Endothelial cell of hepatic sinusoid (primary cell): Measurements from ENCODE around the gene ENOX1.

Source experiments
- in situ Hi-C: cut with HindIII; loops from 2 replicates; pipeline ENCODE4 v1.10.0; 2017; ENCODE audit warnings: low sequenced_read_pairs

Gene ENOX1

GRCh38 chr13:43268632-43269031, 518.1 kb downstream of the ENOX1 start:
- in situ Hi-C loops = no loop called here

DNA sequence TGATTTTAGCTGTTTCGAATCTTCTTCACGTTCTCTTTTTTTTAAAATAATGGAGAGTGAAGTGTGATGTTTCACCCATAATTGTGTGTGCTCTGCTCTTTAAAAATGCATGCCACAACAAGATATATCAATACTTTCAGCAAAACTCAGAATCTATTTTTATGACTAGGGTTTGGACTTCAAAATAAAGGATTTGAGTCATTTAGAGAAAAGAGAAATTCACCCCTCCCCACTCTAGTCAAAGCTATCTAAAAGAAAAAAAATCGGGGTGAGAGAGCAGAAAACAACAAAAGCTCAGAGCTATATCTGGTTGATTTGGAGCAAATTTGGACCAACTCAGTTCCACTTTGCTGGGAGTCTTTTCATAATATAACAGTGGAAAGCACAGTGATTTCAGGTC, 518.9 kb downstream of the ENOX1 start:
- in situ Hi-C loops = no loop called here

DNA sequence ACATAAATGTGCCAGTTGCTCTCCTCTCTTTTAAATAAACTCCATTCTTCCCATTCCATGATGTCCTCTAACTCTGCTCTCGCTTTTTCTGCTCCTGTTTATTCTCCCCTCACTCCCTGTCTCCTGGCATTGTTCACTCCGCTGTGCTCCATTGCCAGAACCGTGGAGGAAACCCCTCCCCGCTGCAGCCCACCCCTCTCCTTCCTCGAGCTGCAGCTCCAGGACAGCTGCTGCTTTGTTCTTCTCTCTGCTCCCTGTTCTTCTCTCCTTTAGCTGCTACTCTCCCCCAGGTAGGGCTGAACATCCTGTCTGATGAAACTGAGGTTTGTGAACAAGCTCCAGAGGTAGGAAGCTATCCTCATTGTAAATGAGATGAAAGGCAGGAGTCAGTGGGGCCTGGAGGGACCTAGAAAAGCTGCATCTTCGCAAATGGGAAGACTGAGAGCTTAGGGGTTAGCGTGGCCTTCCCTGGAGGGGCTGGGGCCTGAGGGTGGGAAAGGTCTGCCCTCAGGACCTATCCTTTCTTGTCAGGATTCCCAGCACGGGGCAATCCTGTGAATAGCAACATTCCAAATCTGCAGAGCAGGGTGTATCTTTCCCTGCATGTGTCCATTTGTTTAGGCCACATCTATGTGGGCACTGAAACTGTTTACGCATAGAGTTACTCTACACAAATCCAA, 519.7 kb downstream of the ENOX1 start:
- in situ Hi-C loops = no loop called here

- in situ Hi-C loops = no loop called here
Observed at GRCh38 chr13:43265028-43265427, 521.7 kb downstream of the ENOX1 start.

DNA sequence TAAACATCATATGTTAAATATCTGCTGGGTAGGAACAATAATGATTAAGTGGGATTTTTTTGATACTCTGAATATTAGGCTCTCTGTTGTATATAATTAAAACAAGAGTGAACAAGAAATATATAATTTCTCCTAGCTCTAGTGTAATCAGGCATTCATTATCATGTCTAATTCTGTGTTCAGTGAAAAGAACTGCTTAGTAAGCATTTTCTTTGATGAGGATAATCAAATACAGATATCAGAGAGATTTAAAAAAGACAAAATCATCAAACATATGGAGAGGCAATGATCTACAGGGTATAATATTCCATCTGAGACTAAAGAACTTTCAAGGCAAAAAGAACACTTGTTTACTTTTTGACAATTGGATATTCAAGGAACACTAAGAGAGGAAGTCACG, 522.3 kb downstream of the ENOX1 start:
- in situ Hi-C loops = no loop called here

GRCh38 chr13:43263047-43263446, 523.7 kb downstream of the ENOX1 start:
- in situ Hi-C loops = no loop called here

GRCh38 chr13:43260999-43261398, 525.8 kb downstream of the ENOX1 start:
- in situ Hi-C loops = no loop called here

DNA sequence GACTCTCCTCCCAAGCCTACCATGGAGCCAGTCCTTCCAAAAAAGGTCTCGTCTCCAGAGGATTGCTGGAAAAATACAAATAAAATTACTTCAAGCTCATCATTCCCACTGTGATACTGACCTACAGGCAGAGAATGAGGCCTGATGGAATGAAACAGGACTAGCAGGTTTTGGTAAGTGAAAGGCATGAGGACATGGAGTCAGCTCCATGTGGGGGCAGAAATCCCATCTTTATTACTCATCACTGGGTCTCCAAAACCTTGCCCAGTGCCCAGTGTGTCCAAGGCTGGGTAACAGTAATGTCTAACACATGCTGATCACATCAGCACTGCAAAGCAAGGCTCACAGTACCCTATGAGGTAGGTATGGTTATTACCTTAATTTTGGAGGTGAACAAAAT, 528.0 kb downstream of the ENOX1 start:
- in situ Hi-C loops = no loop called here

GRCh38 chr13:43257765-43258164, 529.0 kb downstream of the ENOX1 start:
- in situ Hi-C loops = no loop called here

DNA sequence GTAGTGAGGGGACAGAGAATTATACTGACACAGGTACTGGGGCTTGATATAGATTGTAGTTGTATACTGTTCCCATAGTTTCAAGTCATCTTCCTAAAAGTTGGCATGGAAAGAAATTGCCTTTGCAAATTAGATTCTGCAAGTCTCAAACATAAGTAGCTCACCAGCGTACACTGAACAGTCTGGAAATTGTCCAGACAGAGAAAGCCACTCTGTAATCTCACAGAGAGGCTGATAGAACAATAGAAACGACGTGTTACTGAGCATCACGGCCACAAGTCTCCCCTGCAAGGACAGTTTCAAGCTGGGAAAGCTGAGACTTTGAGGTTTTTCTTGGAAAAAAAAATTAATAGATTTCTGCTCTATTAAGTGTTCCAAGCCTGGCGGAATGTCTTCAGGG, 534.8 kb downstream of the ENOX1 start:
- in situ Hi-C loops = no loop called here

GRCh38 chr13:43246382-43246781, 540.4 kb downstream of the ENOX1 start:
- in situ Hi-C loops = no loop called here

- in situ Hi-C loops = no loop called here
Observed at GRCh38 chr13:43245374-43245964, 541.3 kb downstream of the ENOX1 start.

- in situ Hi-C loops = no loop called here
Observed at GRCh38 chr13:43244481-43244880, 542.3 kb downstream of the ENOX1 start.

- in situ Hi-C loops = no loop called here
Observed at GRCh38 chr13:43243711-43244110, 543.1 kb downstream of the ENOX1 start.

- in situ Hi-C loops = no loop called here
Observed at GRCh38 chr13:43242040-43242439, 544.7 kb downstream of the ENOX1 start.

GRCh38 chr13:43240278-43240677, 546.5 kb downstream of the ENOX1 start:
- in situ Hi-C loops = no loop called here

DNA sequence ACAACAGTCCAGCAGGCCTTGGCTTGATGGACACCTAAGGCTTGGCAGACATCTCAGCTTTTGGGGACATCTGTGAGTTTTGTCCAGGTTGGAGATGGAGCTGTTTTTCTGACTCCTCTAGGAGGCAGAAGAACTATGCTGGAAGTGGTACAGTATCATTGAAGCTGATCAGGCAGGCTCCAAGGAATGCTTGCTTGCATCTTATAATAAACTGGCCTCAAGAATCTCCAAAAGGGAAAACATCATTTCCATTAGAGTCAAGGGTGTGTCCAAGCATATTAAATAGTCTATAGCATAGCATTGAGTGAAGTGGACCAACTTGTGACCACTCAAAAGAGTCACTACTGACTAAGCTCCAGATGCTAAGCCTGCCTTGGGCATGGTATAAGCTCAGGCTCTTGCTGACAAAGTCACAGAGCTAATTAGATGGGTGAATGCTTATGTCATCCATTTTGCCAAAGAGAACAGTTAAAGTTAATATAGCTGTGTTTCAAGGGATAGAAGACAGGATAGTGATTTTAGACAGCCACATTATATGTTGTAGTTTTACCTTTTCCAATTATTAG, 547.4 kb downstream of the ENOX1 start:
- in situ Hi-C loops = no loop called here

- in situ Hi-C loops = no loop called here
Observed at GRCh38 chr13:43238341-43239083, 548.3 kb downstream of the ENOX1 start.

DNA sequence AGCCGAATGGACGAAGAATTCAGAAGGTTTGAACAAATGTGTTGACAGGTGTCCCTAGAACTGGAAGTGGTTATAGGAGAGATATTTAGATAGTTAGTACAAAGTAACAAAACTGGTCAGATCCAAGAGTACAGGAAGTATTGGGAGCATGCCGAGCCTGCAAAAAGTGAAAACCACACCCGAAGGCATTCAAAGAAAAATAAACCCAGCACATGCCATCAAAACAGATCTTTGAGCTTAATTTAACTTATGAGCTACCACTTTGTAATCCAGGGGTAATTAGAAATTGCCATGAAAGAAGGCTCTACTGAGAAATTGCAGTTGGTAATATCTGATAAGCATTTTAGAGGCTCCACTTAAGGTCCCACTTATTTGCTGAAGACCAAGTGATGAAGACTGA, 549.2 kb downstream of the ENOX1 start:
- in situ Hi-C loops = no loop called here

DNA sequence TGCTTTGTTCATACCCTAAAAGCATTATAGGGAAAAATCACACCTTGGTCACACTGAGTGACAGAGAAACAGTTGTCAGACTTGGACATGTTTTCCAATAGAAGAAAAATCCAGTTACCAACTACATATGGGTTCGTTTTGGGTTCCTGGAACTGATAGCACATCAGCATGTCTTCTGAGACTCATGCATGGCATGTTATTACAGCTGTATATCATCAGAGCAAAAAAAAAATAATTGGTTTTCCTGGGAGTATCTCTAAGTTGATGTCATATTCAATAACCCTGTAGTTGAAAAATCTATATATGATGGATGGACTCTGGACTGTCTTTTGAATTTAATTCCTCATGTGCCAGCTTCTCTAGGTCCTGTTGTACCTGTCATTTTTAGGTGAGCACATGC, 551.7 kb downstream of the ENOX1 start:
- in situ Hi-C loops = no loop called here

GRCh38 chr13:43232873-43233265, 553.9 kb downstream of the ENOX1 start:
- in situ Hi-C loops = no loop called here
